Body of pancreas (tissue), 4 donors: ENCODE results near the gene HOOK2.

ENCODE experiments used
- CTCF ChIP-seq, 7 experiments: fragments of 450-650 bp in 4 of 7; fragments of 200-600 bp in 3 of 7; sonication (generic) in 3 of 7; IDR thresholded peaks; one replicate each; pipeline ENCODE4 v1.5.1; 2016 to 2019; ENCODE audit warnings: antibody characterized with exemption in 7 of 7
- POLR2A ChIP-seq, 3 donors: fragments of 450-650 bp; IDR thresholded peaks; one replicate each; pipeline ENCODE4 v1.6.1; 2016; ENCODE audit warnings: antibody characterized with exemption in 3 of 3, mild to moderate bottlenecking in 2 of 3

DNA sequence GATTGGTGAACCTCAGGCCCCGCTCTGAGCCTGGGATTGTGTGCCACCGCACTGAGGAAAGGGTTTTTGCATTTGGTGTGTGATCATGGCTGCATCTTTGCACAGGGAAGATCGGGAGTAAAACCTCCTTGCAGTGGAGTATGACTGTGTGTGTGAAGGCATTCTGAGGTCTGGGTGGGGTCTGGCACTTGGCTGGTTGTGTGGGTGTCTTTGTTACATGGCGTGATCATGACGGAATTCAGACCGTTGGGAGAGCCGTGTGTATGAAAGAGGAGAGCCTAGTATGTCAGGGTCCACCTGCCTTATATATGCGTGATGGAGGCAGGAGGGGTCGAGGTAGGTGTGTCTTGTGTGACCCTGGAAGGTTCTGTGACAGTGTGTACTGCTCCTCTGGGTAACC lies 24.5 kb downstream of the HOOK2 start:
- TF ChIP-seq CTCF (IDR thresholded peaks at IDR 0.05) (no peak), POLR2A (IDR thresholded peaks at IDR 0.05) (no peak)
